Neural cell (in vitro differentiated cells): ENCODE data around the gene KDM4E.

Experiments used
- CTCF ChIP-seq: fragments of 450-650 bp; IDR thresholded peaks from 2 replicates; pipeline ENCODE4 v1.5.1; 2014; ENCODE audit warnings: antibody characterized with exemption, mild to moderate bottlenecking, moderate library complexity; ENCODE audit not compliant: poor library complexity, severe bottlenecking
- EP300 ChIP-seq: fragments of 450-650 bp; conservative IDR thresholded peaks from 2 replicates; pipeline ENCODE4 v1.6.1; 2014; ENCODE audit warnings: antibody characterized with exemption, mild to moderate bottlenecking, moderate library complexity; ENCODE audit not compliant: poor library complexity, severe bottlenecking

- TF ChIP-seq EP300: no peak
- TF ChIP-seq CTCF: no peak
Measured at GRCh38 chr11:95014184-95014821, 10.8 kb upstream of the KDM4E start.
